ENCODE measurements around the gene CFAP251.
A peak's percentile ranks its signal among the peaks of the same experiment; 100 is the strongest.
"Not testable (repeated sequence)": the region's sequence is repeated elsewhere in the genome, so short reads cannot be mapped to it uniquely, and the experiment has no call there.

The CFAP251 gene

DNA sequence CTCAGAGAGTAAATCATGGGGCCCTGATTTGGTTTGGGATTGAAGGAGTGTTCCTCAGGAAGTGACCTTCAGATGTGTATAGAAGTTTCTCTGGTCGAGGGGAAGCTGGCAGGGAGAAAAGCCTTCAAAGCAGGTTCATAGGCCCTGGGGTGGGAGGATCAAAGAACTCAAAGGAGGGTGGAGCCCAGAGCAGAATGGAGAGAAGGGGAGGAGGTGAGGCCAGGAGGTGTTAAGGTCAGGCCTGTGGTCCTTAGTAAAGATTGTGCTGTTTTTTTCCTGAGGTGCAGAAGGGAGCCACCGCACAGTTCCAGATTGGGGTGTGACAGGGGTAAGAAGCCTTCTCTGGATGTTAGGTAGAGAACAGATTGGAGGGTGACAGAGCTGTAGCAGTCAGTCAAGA lies 9.7 kb upstream of the CFAP251 start:
- no peak for DNase-seq

DNA sequence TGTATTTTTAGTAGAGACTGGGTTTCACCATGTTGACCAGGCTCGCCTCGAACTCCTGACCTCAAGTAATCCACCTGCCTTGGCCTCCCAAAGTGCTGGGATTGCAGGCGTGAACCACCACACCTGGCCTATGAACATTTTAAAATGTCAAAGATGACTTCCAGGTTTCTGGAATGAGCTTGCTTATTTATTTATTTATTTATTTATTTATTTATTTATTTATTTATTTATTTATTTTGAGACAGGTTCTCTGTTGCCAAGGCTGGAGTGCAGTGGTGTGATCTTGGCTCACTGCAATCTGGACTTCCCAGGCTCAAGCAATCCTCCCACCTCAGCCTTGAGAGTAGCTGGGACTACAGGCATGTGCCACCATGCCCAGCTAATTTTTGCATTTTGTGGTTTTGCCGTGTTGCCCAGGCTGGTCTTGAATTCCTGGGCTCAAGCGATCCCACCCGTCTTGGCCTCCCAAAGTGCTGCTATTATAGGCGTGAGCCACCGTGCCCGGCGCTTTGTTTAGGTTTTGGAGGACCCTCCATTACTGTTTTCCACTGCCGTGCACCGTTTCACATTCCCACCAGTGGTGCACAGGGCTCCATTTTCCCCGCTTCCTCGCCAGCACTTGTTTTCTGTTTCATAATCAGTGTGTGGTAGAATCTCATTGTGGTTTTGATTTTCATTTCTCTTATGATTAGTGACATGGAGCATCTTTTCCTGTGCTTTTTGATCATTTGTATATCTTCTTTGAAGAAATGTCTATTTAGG lies 6.4 kb upstream of the CFAP251 start:
- DNase-seq = no peak

DNA sequence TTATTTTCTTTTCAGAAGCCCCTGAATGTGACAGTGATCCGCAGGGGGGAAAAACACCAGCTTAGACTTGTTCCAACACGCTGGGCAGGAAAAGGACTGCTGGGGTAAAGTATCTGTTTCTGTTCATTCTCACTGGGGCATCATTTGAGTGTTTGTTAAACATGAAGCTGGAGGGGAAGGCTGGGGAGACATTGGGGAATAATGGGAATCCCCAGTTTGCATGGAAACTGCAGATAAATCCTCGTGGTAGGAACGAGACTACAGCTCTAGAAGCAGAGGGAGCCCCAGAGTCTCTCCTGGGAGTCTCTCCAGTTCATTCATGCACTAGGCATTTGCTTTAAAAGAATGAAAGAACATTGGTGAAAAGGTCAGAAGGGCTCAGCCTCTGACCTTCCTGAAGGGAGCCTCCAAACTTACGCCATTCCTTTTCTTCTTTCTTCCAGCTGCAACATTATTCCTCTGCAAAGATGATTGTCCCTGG lies 2.5 kb upstream of the CFAP251 start:
- no peak for DNase-seq

DNA sequence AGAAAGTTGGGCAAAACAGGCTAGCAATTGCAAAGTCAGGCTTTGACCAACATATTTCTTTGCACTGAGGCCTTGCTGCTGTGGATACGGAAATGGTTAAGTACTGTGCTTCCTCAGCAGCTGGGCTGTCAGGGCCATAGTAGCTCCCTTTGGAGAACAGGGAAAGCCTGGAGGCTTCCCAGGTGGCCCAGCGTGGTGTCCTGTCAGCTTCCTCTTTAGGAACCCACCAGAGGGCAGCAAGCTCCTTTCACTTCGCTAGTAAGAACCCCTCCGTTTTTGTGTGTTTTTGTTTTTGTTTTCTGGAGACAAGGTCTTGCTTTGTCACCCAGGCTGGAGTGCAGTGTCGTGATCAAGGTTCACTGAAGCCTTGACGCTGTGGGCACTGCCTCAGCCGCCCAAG lies 1.7 kb upstream of the CFAP251 start:
- DNase-seq = peak in 6 of 56 donors; percentile 4 to 17 (median 13)

DNA sequence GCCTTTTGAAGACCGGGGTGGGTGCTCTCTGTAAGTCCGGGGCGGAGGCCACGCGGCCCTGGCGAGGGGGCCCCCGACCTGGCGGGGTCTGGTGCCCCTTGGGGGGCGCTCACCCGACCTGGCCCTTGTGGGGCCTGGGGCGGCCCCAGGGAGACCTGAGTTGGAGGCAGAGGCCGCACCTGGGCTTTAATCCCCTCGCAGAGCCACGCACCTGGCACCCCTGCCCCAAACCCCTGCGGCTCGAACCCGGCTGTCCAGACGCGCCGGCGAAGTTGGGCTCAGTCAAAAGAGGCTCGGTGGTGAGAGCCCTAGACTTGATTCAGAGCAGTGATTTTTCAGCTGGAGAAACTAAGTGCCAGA lies 267 bp downstream of the CFAP251 start:
- DNase-seq = peak in 1 of 56 donors; percentile 23

DNA sequence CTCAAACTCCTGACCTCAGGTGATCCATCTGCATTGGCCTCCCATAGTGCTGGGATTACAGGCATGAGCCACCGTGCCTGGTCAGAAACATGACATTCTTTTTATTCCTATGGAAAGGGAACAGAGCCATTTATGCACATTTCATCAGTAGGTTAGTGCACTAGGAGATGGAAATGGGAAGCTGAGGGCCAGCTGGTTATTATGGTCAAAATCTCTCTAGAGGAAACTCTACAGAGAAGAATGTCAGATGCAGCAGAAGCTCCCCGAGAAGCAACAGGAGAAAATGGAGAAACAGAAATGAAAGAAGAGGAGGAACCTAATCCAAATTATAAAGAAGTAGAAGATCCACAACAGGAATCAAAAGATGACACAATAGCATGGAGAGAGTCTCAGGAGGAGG lies 2.7 kb downstream of the CFAP251 start:
- DNase-seq = no peak

DNA sequence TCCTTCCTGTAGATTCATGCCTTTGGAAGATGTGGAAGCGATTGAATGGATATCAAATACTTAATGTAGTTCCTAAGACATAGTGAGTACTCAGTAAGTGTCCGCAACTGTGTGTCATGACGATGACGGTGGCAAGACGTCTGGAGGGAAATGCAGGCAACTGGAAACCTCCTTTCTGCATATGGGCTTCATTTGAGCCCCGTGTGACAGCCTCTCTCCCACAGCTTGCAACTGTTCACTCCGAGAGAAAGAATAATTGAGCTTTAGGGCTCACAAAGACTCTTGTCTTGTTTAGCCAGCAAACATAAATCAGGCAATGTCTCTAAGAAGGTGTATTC lies 6.9 kb downstream of the CFAP251 start:
- DNase-seq = no peak

DNA sequence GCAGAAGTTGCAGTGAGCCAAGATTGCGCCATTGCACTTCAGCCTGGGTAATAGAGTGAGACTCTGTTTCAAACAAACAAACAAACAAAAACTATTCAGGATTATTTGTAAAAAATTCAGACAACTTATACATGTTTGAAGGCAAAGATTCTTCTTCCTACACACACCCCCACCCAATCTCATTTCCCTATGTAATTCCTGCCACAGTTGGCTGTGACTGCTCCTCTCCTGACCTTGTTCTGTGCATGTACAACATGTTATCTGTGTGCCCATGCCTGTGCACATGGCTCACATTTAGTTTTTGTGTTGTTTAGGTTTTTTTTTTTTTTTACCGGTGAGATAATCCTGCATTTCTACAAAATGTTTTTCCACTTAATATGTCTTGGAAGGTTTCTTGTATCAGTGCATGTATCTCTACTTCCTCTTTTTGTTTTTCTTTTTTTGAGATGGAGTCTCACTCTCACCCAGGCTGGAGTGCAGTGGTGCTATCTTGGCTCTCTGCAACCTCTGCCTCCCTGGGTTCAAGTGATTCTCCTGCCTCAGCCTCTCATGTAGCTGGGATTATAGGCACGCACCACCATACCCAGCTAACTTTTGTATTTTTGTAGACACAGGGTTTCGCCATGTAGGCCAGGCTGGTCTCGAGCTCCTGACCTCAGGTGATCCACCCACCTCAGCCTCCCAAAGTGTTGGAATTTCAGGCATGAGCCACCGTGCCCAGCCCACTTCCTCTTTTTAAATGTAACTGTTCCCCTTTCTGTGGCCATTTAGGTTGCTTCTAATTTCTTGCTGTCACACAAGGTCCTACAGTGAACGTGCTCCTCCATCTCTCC lies 8.7 kb downstream of the CFAP251 start:
- no peak for DNase-seq

DNA sequence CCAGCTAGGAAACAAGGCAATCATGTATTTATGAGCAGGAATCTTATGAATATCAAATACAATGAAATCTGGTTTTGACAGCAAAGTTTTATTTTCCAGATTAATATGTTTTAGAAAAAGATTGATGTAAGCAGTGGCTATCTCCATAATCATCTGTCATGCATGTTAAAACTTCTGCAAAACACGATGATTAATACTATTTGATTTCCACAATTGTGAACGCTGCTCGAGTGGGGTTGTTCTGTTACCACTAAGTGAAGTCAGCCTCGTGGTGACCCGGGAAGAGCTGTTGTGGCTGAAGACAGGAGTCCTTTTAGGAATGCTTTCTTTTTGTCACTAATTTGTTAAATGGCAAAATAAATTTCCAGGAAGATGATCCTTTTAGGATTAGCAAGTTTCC lies 9.4 kb downstream of the CFAP251 start:
- DNase-seq = no peak

DNA sequence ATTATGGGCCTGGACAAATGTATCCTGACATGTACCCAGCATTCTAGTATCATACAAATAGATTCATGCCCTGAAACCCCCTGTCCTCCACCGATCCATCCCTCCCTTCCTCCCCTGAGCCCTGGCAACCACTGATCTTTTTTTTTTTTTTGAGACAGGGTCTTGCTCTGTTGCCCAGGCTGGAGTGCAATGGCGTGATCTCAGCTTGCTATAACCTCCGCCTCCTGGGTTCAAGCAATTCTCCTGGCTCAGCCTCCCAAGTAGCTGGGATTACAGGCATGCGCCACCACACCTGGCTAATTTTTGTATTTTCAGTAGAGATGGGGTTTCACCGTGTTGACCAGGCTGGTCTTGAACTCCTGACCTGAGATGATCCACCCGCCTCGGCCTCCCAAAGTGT lies 11.2 kb downstream of the CFAP251 start:
- DNase-seq = not testable (repeated sequence)

DNA sequence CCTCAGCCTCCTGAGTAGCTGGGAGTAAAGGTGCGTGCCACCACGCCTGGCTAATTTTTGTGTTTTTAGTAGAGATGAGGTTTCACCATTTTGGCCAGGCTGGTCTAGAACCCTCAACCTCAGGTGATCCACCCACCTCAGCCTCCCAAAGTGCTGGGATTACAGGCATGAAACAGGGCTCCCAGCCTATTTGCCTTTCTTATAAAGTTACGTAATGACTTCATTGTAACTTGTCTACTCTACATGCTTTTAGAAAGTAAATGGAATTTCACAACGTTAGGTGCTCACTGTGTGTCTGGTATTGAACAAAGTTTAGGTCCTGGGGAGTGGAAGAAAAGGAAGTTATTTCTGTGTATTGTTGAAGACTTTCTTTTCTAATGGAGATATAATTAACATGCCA lies 12.5 kb downstream of the CFAP251 start:
- no peak for DNase-seq

DNA sequence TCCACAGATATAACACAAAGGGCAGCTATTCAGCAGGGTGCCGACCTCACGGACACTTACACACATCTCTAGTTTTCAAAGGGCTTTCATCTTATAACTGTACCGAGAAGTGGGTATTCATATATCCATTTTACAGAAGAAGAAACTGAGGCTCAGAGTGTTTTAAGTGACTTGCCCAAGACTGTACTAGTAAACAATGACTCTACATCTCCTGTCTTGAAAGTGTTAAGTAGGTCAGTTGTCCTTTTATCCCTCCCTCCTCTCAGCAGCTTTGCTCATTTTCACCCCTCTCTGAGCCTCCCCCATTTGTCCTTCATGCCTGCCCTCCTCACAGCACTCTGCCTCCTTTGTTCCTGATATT lies 13.8 kb downstream of the CFAP251 start:
- DNase-seq = no peak

DNA sequence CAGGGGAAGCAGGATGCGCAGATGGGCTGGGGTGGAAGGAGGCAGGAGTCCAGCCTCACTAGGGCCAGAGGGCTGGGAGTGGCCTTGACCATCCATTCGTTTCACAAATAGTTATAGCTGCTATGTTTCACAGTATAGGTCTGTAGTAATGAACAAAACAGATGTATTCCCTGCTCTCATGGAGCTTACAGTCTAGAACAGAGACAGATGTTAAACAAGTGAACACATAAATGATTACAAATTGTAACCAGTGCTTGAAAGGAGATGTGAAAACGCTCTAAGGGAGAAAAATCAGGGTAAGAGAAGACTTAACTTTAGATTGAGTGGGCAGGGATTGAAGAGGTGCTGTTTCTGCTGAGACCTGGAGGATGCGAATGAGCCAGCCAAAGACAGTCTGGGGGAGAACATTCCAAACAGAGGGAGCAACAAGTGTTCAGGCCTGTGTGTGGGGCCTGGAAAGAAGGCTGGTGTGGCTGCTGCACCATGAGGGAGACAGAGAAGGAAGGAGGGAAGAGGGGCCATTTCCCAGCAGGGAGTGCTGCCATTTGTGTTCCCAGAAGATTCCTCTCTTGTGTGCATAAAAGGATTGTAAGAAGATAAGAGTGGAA lies 14.6 kb downstream of the CFAP251 start:
- no peak for DNase-seq

DNA sequence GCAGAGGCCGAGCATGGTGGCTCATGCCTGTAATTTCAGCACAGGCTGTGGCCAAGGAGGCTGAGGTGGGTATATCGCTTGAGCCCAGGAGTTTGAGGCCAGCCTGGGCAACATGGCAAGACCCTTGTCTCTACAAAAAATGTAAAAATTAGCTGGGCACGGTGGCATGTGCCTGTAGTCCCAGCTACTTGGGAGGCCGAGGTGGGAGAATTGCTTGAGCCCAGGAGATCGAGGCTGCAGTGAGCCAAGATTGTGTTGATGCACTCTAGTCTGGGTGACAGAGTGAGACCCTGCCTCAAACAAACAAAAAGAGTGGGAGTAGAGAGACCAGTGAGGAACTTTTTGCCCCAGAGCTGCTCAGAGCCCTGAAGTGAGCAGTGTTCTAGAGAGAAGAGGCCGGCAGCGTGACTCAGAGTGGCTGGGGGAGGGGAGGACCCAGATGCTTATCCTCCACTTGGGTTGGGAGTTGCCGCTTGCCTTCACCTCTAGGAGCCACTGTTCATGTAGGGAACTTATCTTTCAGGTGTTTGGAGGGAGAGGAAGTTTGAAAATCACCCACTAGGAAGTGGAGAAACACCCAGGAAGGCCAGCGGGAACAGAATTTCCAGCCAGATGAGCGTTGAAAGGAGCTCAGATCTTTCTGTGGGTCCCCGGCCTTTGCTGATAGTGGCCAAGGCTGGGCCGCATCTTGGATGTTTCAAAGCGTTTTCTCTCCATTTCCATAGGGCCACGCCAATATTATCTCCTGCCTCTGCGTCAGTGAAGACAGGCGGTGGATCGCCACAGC lies 15.3 kb downstream of the CFAP251 start:
- DNase-seq = no peak

DNA sequence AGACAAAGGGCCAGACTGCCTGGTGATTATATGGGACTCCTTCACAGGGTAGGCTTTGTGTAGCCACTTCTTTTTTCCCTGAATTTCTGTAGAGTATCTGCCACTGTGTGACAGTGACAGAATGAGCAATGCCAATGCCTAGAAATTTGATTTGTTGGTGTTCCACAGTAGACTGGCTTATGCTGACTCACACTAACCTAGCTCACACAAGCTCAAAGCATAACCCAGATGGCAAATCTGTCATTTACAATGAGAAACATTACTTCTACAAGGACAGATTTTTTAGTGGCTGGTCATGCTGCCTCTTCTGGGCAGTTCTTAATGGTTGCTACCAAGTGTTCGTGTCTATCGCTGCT lies 15.9 kb downstream of the CFAP251 start:
- no peak for DNase-seq

DNA sequence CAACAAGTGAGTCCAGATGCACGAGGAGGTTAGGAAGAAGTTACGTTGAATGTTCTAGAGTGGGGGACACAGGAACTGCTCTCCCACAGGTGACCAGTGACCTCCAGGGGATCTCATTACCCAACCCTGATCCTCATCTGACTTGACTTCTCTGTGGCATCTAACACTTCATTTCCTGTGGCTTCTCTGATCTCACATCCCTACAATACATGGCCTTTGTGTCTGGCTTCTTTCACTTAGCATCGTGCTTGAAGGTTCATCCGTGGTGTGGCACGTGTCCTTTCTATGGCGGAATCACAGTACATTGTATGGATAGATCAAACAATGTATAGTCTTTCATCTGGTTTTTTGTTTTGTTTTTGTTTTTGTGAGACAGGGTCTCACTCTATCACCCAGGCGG lies 19.3 kb downstream of the CFAP251 start:
- DNase-seq = no peak

DNA sequence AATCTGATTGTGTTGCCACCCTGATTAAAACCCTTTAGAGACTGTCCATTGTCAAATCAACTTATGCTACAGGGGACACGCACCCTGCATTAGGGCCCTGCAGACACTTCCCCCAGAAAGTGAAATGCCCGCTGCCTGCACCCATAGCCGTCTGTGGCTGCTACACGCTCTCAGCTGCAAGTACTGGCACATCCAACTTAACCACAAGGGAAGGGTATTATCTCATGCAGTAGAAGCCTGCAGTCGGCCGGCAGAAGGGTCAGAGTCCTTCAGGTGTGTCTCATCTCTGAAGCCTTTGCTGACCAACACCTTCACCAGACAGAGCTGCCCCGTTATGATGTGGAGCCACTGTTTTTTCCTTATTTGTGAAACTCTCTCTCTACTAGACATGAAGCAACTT lies 20.8 kb downstream of the CFAP251 start:
- DNase-seq = peak in 4 of 56 donors; percentile 4 to 29 (median 9)

DNA sequence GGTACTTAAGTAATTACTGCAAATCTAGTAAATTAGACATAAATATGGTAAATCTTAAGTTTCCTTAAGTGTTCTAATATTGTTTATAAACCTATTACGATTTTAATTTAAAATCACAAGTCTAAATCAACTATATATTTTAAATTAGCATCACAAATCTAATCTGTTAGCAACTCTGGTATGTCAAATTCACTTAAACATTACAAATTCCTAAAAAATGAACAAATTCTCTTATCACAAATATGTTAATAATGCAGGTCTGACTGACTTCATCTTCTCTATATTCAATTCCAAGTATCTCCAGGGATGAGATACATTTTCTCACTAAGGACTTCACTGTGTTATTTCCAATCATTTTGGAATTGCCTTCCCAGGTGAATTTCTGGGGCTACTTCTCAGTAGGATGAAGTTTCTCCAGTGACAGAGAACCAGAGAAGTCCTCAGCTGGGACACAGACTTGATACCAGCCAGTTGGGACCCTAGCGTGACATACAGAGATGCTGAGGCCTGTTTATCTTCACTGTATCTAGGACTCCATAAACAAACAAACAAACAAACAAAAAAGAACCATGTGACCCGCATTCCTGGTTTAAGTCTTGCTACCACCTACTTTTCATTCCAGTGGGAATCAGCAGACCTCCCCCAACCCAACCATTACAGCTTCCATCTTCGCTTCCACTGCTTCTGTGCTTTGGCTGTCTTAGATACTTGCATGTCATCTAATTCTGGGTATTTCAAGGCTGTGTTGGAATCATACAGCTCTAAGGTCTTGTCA lies 21.8 kb downstream of the CFAP251 start:
- DNase-seq = no peak

DNA sequence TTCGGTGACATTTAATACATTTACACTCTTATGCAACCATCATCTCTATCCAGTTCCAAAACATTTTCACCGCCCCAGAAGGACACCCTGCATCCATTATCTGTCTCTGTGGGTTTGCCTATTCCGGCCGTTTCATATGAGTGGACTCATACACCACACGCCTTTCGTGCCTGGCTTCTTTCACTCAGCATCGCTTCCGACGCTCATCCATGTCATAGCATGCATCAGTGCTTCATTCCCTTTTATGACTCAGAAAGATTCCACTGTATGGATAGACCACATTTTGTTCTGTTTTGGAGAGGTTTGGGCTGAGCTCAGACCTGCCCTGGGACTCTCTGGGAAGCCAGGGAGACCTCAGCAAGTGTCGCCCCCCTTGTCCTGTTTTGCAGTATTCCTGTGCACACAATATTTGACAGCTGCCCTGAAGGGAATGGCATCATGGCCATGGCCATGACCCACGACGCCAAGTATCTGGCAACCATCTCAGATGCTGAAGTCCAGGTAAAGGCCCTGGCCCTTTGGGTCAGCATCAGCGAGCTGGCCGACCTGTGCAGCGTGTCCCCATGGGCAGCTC lies 23.8 kb downstream of the CFAP251 start:
- DNase-seq = no peak

DNA sequence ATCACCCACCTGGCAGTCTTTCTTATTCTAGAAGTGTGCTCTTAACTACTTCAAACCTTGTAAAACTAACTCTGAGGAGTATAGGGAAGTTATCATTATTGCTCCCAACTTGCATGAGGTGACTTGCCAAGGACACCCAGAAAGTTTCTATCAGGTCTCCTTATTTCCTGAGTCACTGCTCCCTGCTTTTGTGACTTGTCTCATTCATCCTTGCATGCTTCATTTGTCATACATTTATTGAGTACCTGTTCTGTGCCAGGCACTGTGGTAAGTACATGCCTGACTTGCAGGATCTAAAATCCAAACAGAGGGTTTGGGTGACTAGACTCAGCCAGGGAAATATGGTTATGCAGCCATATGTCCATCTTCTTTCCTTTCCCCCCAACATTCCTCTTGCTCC lies 25.5 kb downstream of the CFAP251 start:
- DNase-seq = no peak
